GM13977 (cell line): ENCODE results near the gene COL6A2.

Experiments
- DNase-seq: peaks from one replicate; pipeline ENCODE4 v3.0.0; 2012; ENCODE audit warnings: low spot score
- CTCF ChIP-seq: IDR thresholded peaks from 2 replicates; pipeline ENCODE4 v1.5.1; 2012; ENCODE audit warnings: mild to moderate bottlenecking, control low read depth; ENCODE audit not compliant: insufficient read depth; ENCODE audit errors: extremely low read depth, missing control alignments
- in situ Hi-C: fragments of 300-500 bp; cut with MboI; formaldehyde crosslinking; loops from one replicate; pipeline ENCODE4 v1.12.0; 2022; ENCODE audit warnings: low sequenced_read_pairs, low pct_unique_long_range_greater_than_20kb, mixed read lengths, inconsistent platforms; ENCODE audit not compliant: unreplicated experiment

COL6A2 gene

GRCh38 chr21:46122758-46123683 lies 25.1 kb downstream of the COL6A2 start:
- no peak for DNase-seq
- in situ Hi-C loops: no loop called here
- no peak for TF ChIP-seq CTCF

- no peak for DNase-seq
- in situ Hi-C loops: no loop called here
- TF ChIP-seq CTCF: no peak
These were observed 26.4 kb downstream of the COL6A2 start for GRCh38 chr21:46124083-46124925.

GRCh38 chr21:46124926-46125845 lies 27.3 kb downstream of the COL6A2 start:
- TF ChIP-seq CTCF: no peak
- DNase-seq: no peak
- in situ Hi-C loops: no loop called here

GRCh38 chr21:46125846-46126301 lies 28.0 kb downstream of the COL6A2 start:
- in situ Hi-C loops: no loop called here
- no peak for TF ChIP-seq CTCF
- DNase-seq: no peak

GRCh38 chr21:46126309-46127238 lies 28.7 kb downstream of the COL6A2 start:
- DNase-seq: no peak
- TF ChIP-seq CTCF: no peak
- in situ Hi-C loops: no loop called here
